Endothelial cell of hepatic sinusoid (primary cell): ENCODE measurements around the gene EDDM13.
"Not testable (repeated sequence)": the region's sequence is repeated elsewhere in the genome, so short reads cannot be mapped to it uniquely, and the experiment has no call there.

ENCODE experiments used
- in situ Hi-C: cut with HindIII; loops from 2 replicates; pipeline ENCODE4 v1.10.0; 2017; ENCODE audit warnings: low sequenced_read_pairs

EDDM13 gene

GRCh38 chr19:56294549-56294948, 22.0 kb downstream of the EDDM13 start:
- in situ Hi-C loops = no loop called here

DNA sequence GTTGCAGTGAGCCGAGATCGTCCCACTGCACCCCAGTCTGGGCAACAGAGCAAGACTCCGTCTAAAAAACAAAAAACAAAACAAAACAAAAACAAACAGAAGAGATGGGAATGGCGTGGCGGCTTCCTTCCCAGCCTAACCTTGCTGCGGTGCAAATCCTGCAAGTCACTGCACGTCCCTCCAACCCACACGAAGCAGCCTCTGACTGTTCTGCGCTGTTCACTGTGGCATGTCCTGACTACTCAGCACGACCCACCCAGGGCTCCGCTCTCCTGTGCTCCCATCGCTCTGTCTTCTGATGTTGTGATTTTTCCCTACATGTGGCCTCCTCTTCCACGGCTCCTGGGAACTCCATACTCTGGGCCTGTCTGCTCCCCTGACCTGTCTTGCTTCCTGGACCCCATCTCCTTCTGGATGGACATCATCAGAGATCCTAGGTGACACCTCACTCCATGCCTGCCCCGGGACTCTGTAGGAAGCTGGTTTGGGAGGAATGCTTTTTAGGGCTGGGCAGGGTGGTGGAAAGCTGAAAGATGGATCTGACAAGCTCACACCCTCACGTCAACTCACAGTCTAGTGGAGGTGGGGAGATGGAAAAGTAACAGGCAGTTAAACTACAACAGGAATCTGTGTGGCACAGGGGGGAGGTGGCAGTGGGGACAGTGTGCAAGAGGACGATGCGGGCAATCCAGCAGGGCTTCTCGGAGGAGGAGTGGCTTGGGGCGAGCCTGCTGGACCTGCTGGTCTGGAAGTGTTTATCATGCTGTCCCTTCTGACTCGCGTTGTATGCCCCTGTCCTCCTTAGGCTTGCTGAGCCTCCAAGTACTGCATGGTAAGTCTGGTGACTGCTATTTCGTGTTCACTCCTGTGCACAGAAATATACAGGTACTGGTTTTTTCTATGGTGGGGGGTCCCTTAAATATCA, 23.2 kb downstream of the EDDM13 start:
- in situ Hi-C loops = no loop called here

DNA sequence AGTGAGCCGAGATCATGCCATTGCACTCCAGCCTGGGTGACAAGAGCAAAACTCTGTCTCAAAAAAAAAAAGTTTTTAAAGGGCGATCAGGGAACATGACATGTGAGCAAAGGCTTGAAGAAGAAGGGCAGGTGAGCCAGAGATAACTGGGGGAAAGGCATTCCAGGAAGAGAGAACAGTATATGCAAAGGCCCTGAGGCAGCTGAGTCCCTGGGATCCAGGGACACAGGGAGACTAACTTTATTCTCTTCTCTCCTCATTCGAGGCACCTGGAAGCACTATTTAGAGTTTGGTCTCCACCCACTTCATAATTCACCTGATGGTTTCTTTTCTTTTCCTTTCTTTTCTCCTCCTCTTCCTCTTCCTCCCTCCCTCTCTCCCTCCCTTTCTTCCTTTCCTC, 24.5 kb downstream of the EDDM13 start:
- in situ Hi-C loops = no loop called here

DNA sequence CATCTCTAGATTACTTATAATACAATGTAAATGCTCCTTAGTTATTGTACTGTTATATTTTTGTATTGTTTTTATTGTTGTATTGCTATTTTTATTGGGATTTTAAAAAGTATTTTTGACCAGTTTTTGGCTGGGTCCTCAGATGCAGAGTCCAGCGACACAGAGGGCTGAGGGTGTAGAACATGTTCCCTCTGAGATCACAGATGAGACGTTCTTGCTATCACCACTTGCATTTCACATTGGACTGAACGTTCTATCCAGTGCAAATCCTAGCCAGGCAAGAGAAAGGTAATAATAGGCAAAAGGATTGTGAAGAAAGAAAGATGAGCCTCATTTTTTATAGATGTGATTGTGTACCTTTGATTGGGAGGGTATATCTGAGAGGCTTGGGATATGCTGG, 27.1 kb downstream of the EDDM13 start:
- in situ Hi-C loops = no loop called here

DNA sequence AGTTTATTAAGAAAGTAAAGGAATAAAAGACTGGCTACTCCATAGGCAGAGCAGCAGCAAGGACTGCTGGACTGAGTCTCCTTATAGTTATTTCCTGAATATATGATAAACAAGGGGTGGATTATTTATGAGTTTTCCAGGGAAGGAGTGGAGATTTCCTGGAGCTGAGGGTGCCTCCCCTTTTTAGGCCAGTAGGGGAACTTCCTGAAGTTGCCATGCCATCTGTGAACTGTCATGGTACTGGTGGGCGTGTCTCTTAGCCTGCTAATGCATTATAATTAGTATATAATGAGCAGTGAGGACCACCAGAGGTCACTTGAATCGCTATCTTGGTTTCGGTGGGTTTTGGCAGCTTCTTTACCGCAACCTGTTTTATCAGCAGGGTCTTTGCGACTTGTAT, 28.6 kb downstream of the EDDM13 start:
- in situ Hi-C loops = no loop called here

DNA sequence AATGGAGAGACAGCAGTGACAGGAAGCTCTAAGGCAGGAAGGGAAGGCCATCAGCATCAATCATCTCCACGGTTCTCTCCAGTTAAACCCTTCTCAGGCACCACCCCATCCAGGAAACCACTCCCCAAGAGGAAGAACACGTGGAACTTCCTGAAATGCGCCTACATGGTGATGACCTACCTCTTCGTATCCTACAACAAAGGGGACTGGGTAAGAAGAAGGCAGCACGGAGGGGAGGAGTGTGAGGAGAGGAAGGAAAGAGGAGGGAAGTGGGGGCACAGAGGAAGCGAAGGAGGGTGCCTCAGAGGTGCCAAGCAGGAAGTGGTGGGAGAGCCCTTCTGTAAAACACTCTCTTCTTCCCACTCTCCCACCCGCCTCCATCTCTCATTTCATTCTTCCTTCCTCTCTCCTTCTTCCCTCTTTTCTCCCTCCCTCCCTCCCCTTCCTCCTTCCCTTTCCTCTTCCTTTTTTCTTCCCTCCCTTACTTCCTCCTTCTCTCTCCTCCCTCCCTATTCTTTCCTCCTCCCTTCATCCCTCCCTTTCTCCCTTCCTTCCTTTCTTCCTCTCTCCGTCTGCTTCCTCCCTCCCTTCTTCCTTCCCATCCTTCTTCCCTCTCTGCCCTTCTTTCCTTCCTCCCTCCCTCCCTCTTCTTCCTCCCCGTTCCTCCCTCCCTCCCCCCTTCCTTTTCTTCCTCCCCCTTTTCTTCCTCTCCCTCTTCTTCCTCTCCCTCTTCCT, 29.5 kb downstream of the EDDM13 start:
- in situ Hi-C loops = no loop called here

DNA sequence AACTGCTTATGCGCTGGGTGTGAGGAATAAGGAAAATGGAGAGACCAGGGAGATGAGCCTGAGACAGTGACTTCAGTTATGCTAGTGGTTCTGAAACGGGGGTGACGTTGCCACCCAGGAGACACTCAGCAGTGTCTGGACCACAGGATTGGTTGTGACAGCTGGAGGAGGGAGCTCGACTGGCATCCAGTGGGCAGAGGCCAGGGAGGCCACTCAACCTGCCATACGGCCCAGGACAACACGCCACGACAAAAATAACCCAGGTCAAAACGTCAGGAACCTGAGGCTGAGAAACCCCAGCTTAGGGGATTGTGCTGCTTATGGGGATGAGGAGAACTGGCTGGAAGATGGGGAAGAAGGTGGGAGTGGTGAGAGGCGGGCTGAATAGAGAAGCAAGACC, 31.7 kb downstream of the EDDM13 start:
- in situ Hi-C loops = no loop called here

DNA sequence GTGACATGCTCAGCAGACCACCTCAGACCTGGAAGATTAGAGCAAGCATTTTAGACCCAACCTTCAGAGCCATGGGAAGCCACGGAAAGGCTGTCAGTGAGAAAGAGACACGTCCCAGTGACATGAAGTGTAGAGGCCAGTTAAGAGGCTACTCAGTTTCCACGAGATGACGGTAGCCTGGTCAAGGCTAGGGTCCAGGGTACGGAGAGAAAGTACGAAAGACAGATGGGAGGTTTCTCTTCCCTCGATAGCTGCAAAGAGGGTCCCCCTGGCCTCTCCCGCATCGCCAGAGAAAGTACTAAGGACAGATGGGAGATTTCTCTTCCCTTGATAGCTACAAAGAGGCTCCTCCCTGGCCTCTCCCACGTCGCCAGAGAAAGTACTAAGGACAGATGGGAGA, 33.5 kb downstream of the EDDM13 start:
- in situ Hi-C loops = no loop called here

- in situ Hi-C loops = not testable (repeated sequence)
Measured at GRCh38 chr19:56307062-56307461, 34.5 kb downstream of the EDDM13 start.

- in situ Hi-C loops = no loop called here
Measured at GRCh38 chr19:56308792-56309191, 36.2 kb downstream of the EDDM13 start.

DNA sequence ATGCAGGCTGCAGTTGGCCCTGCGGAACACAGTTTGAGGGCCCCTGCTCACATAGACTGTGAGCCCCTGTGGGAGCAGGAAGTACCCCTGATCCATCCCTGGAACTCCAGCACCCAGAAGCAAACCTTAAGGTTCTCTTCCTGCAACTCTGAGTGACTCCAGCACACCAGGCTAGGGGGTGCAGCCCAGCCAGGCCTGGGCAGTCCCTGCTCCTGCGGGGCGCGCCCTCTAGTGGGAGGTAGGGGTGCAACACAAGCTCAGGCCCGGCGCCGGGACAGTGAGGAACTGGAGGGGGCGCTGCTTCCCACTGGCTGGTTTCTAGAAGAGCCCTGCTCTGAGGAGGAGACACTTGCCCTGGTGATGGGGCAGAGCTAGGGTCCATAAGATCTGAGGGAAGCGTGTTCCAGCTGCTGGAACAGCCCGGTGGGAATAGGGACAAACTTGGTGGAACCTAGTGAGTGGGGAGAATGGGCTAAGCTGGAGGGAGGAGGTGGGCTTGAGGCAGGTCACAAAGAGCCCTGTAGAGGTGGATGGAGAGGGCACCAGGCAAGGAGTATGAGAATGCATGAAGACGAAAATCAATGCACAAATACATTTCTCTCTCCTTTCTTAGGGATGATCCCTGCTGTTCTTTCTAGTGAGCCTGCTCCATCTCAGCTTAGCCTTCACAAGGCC, 37.1 kb downstream of the EDDM13 start:
- in situ Hi-C loops = no loop called here

- in situ Hi-C loops = no loop called here
Measured at GRCh38 chr19:56310462-56310861, 37.9 kb downstream of the EDDM13 start.

DNA sequence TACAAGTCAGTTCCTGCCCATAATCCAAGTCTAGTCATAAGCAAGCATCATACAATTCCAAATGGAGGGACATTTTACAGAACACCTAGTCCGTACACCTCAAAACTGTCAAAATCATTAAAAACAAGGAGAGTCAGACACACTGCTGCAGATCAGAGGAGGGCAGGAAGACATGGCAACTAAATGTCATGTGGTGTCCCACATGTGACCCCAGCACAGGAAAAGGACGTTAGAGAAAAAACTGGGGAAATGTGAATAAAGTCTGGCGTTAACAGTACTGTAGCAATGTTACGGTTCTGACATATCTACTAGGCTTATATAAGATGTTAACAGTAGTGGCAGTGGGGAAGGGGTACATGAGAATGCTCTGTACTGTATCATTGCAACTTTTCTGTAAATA, 39.8 kb downstream of the EDDM13 start:
- in situ Hi-C loops = no loop called here

DNA sequence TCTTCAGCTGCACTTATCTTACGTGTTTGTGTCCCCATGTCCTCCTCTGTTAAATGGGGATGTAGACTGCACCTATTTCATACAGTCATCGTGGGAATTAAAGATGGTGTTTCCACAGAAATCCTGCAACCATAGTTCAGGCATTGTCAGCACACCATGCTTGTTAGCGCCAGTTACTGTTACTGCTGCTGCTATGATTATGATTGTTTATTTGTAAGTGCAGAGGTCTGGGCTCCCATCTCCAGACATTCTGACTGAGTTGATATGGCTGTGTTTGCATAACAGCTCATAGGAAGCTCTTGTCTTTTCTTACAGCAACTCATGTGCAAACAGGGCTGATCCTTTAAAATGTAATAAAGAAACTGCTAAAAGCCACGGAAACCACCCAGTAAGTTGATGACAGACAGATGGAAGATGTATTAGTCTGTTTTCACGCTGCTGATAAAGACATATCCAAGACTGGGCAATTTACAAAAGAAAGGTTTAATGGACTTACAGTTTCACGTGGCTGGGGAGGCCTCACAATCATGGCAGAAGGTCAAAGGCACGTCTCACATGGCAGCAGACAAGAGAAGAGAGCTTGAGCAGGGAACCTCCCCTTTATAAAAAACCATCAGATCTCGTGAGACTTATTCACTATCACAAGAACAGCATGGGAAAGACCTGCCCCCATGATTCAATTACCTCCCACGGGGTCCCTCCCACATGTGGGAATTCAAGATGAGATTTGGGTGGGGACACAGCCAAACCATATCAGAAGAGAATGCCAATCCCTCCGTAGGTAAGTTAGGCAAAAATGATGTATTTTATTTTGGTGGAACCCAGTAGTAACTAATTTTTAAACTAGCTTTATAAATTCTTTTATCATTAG, 40.5 kb downstream of the EDDM13 start:
- in situ Hi-C loops = no loop called here

GRCh38 chr19:56314018-56314380, 41.5 kb downstream of the EDDM13 start:
- in situ Hi-C loops = no loop called here

- in situ Hi-C loops = no loop called here
Measured at GRCh38 chr19:56314381-56315076, 42.0 kb downstream of the EDDM13 start, which contains the start of gene ZSCAN5A. Gene ZSCAN5A (minus strand): TSS chr19:56314839. CDS start chr19:56225046, 89,793 bp downstream.

DNA sequence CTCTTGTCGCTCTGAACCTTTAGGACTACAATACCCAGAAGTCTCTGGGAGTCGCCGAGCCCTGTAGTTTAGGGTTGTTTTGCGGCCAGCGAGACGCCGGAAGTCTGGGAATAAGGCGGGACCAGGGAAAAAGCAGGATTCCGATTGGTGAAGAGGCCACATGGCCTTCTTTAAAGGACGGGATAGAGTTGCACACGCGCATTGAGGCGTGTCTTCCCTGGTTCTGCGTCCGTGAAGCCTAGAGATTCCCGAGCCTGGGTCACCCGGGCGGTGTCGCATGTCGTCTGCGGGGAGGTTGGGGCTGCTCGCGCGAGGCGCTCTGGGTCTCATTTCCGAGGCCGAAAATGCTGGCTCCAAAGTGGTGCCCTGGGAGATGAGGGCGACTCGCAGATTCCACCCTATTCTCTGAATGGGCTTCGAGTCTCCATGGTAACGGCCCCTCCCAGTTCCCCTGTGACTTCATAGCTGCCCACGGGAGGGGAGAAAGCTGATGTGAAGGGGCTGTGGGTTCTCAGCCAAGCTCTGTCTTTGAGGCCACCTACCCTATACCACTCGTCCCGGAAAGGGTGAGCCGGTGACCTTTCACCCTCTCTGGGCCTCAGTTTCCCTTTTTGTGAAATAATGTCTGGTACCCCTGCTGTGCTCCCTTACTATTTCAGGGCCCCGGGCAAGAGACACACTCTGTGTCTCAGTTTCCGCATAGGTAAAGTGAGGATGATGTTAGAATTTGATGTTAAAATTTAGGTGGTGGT, 42.7 kb downstream of the EDDM13 start:
- in situ Hi-C loops = no loop called here

DNA sequence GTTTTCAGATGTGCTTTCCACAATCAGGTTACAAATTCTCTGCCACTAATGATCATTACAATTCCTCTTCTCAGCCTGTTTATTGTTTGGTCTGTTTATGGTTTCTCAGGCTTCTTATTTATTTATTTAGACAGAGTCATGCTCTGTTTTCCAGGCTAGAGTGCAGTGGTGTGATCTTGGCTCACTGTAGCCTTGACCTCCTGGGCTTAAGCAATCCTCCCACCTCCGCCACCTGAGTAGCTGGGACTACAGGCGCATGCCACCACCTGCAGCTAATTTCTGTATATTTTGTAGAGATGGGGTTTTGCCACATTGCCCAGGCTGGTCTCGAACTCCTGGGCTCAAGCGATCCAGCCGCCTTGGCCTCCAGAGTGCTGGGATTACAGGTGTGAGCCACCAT, 44.2 kb downstream of the EDDM13 start:
- in situ Hi-C loops = no loop called here

GRCh38 chr19:56317749-56318148, 45.2 kb downstream of the EDDM13 start:
- in situ Hi-C loops = no loop called here
